ENCODE measurements around the gene ERRFI1. TPM values are rescaled to one million over a fixed set of nuclear protein-coding genes. Genes with fewer than 3 reads are reported as not detected.
A peak's percentile ranks its signal among the peaks of the same experiment; 100 is the strongest.

The ERRFI1 gene
- total RNA-seq, 4 donors from 2014 or later = 308 to 587 (median 435) TPM

DNA sequence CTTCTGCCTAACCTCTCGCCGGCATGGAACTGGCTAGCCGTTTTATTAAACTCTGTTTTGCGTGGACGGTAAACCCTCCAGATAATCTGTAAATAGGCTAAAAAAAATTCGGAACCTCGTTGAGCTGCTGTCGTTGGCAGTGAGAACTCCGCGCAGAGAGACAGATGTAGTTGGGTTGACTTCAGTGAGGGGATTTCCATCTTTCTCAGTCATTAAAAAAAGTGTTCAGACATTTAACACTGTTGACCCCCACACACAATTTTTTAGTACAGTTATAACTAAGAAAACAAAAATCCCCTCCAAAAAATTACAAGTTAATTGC lies 64.1 kb downstream of the ERRFI1 start:
- 0% methylated on average over 10 of the region's 10 CpGs for WGBS
- intact Hi-C loops (cut with DNase I) = loop anchor here (10.0 kb wide), 1 partner anchor 893 kb away; no protein-coding TSS in a partner anchor
- no peak for DNase-seq (ENCODE audit: extremely low spot score)
- no peaks in the 10 kb centered on the region for H3K9me3 ChIP-seq
- peaks cover 19 to 42% (median 36%) of the 10 kb centered on the region in 4 donors for H3K36me3 ChIP-seq
- H3K4me1 ChIP-seq = peaks cover 30 to 62% (median 53%) of the 10 kb centered on the region in 4 donors
- peak overlapping the region; percentile 72 to 96 (median 94) for H3K4me3 ChIP-seq
- H3K27ac ChIP-seq (replicated peaks in 1 of 4) = peak overlapping the region; percentile 92 to 97 (median 95)
- H3K27me3 ChIP-seq = no peaks in the 10 kb centered on the region
- TF ChIP-seq POLR2AphosphoS5 (IDR thresholded peaks at IDR 0.05) = no peak
- TF ChIP-seq CTCF (IDR thresholded peaks at IDR 0.05) = no peak
- no peak for TF ChIP-seq EP300 (IDR thresholded peaks at IDR 0.05)
- TF ChIP-seq POLR2A (IDR thresholded peaks at IDR 0.05; ENCODE audit: low read depth) = no peak

Small RNA genes within 50 kb of the gene (small RNA-seq; reads per million reads assigned to genes)
- 0 reads per million in 3 donors for gene RF00019

Other genes with a start within 250 kb of the ERRFI1 start
- 10 to 100 TPM; 25.8 to 45.8 (median 42.6) TPM for gene PER3, start 242.0 kb downstream of the ERRFI1 start, total RNA-seq
- not detected for gene UTS2, start 173.2 kb downstream of the ERRFI1 start, total RNA-seq
- under 1 TPM in 1 of 4 donors, not detected in 3; 0.17 TPM for gene TNFRSF9, start 85.5 kb downstream of the ERRFI1 start, total RNA-seq
- 100 to 1,000 TPM; 201 to 229 (median 212) TPM for gene PARK7, start 64.6 kb downstream of the ERRFI1 start, total RNA-seq

All from esophagus muscularis mucosa (tissue), 4 donors.